GM20000 (cell line): ENCODE measurements around the gene SMIM22.

Experiments used
- DNase-seq: peaks from one replicate; pipeline ENCODE4 v3.0.0; 2012; ENCODE audit warnings: low spot score
- CTCF ChIP-seq: IDR thresholded peaks from 2 replicates; pipeline ENCODE4 v1.5.1; 2012; ENCODE audit warnings: mild to moderate bottlenecking, control low read depth; ENCODE audit errors: extremely low read depth, missing control alignments

Gene SMIM22

DNA sequence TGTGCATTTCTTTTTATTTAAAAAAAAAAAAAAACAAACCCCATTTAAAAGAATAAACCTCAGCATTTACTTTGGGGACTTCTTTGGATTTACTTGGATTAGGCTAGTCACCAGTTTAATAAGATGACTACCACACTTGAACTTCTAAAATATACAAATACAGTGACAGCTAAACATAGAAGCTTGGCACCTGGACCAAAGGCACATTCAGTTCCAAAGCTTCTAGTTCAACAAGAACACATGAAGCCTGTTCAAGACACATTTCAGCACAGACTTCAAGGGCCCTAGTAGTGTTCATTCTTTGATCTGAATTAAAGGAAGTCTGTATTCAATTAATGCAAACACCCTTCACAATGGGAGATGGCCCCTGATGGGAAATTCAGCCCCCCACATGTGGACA lies 18.9 kb downstream of the SMIM22 start:
- no peak for TF ChIP-seq CTCF
- no peak for DNase-seq

- TF ChIP-seq CTCF: no peak
- no peak for DNase-seq
Observed at GRCh38 chr16:4814542-4815173, 19.5 kb downstream of the SMIM22 start.

DNA sequence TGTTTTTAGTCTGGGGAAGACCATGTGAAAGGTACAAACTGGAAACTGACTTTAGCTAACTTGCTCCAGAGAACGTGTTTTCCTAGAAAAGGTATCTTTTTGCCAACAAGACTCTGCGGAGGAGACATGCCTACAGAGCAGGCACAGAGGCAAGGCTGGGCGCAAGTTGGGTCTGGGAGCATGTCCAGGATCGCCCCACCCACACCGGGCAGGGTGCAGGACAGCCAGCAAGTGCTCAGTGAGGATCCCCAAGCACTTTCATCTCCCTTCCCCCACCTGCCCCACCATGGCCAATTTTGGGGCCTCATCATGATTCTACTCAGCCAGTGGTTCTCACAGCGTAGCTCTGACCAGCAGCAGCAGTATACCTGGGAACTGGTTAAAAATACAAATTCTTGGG lies 25.5 kb downstream of the SMIM22 start:
- no peak for TF ChIP-seq CTCF
- DNase-seq: no peak

DNA sequence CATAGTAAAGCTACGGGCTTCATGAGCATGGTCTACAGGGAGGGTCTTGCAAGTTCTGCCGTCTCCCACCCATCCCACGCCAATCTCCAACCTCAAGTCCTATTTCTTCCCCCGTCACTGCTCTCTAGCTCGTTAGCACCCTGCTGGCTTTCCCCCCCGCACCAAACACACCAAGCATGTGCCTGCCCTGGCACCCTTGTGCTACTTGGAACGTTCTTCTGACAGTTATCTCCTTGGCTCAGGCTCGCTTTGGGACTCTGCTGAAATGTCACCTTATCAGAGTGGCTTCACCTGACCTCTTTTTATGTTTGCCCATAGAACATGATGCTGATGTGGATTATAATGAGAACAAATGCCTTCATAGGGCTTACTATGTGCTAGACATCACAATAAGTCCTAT lies 30.0 kb downstream of the SMIM22 start:
- DNase-seq: no peak
- TF ChIP-seq CTCF: no peak

DNA sequence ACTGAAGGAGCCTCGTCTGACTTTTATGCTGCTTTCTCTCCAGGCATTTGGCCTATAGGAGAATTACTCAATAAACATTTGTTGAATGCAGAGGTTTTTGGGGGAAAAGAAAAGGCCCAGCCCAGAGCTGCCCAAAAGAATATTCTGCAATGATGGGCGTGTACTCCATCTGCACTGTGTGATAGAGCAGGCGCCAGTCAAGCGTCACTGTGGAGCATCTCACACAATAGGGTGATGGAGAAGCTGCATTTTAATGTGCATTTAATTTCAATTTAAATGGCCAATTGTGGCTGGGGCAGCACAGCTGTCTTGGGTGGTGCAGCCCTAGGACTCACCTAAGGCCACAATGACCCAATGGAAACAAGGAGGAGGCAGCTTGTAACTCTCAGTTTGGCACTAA lies 31.4 kb downstream of the SMIM22 start:
- no peak for DNase-seq
- TF ChIP-seq CTCF: no peak

DNA sequence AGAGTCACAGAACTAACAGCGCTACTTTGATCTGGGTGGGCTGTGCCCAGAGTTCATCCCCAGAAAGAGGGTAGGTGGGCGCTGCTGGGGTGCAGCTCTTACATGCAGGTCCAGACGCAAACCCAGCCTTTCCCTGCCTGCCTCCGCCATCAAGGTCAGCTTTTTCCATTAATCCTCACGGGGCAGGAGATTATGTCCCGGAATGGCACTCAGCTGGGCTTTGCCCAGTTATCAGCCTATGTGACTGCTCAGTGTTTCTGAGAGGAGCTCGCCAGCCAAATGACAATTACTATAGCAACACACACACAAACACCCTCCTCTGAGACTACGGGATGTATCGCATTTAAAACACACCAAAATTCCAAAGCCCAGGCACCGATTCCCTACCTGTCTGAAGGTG lies 31.8 kb downstream of the SMIM22 start:
- no peak for TF ChIP-seq CTCF
- DNase-seq: no peak

- no peak for DNase-seq
Observed at GRCh38 chr16:4828567-4829321, 33.6 kb downstream of the SMIM22 start.

More at GRCh38 chr16:4828567-4829321, 33.6 kb downstream of the SMIM22 start:
- TF ChIP-seq CTCF: no peak
